ENCODE measurements around the gene PCGF6. TPM values are rescaled to one million over a fixed set of nuclear protein-coding genes. Genes with fewer than 3 reads are reported as not detected.
"Not testable (repeated sequence)": the region's sequence is repeated elsewhere in the genome, so short reads cannot be mapped to it uniquely, and the experiment has no call there.

PCGF6 gene
- polyA plus RNA-seq, 1 donor, result 7.8 TPM

GRCh38 chr10:103316087-103316486, 34.9 kb downstream of the PCGF6 start:
- no peak for DNase-seq

GRCh38 chr10:103310197-103310596, 40.7 kb downstream of the PCGF6 start:
- no peak for DNase-seq

GRCh38 chr10:103307594-103307993, 43.3 kb downstream of the PCGF6 start:
- DNase-seq, result no peak

- DNase-seq, result no peak
Measured at GRCh38 chr10:103295374-103296015, 55.4 kb downstream of the PCGF6 start.

- DNase-seq, result no peak
Measured at GRCh38 chr10:103291588-103291987, 59.4 kb downstream of the PCGF6 start.

GRCh38 chr10:103287992-103288391, 62.9 kb downstream of the PCGF6 start:
- DNase-seq, result no peak

GRCh38 chr10:103284170-103284569, 66.8 kb downstream of the PCGF6 start:
- no peak for DNase-seq

DNA sequence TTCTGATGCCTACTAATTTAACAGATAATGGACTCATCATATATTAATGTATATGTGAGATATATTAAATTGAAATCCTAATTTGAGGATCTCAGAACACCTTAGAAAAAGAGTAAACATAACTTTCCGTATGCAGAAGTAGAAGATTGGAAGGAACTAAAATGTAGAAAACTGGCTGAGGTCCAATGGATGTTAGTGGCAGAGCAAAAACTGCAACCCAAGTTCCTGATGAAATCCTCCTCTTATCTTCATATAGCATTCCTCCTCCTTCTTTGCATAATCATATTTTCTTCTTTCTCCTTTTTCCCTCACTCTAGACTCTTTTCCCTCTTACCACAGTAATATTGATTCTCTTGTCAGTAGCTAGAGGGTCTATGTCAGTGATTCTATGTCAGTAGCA, 68.0 kb downstream of the PCGF6 start:
- no peak for DNase-seq

DNA sequence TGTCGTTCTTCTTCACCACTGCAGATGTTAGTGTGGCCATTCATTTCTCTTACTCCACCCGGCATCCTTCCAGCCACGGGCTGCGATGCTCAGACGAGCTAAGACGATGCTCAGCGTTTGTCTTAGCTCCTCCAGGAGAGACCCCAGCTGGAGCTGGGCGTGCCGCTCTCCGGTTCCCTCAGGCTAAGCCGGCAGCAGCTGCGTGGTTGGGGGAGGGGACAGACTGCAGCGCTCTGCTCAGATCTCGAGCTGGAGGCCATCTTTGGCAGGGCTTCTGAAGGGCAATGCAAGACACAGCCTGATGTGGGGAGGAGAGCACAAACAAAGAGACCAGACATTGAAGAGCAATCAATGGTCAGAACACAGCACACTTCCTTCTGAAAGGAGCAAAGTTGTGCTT, 69.2 kb downstream of the PCGF6 start:
- DNase-seq, result peak; percentile 51

DNA sequence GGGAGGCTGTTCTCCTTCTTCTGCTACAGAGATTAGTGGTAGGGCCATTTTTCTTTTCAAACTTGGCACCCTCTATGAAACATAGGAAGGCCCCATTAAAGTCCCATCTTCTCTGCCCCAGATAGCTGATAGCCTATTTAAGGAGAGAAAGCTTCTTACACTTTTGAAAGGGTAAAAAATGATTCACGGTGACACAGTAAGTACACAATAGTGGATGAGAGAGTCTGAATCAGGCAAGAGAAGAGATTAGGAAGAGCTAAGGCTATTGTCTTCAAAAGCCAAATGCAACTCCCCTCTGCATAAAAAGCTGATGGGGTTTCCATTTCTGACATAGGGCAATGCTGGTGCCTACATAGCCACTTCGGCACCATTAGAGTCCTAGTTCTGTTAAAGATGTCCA, 70.4 kb downstream of the PCGF6 start:
- DNase-seq, result no peak

DNA sequence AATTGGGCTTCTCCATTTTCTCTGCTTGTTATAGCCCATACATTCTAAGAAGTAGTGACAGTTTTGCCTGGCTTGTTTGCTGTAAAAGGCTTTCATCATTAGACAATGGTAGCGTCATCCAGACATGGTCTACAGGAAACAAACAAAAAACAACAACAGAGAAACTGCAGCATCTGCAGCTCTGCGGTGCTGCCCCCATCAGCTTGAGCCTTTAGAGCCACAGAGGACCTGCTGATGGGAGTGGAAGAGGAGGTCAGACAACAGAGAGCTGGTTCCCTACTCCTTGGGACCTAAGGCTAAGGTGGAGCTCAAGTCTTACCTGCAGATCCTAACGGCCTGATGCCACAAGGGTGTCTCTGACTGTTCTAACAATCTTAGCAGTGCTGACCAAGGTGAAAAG, 70.9 kb downstream of the PCGF6 start:
- DNase-seq, result no peak

- DNase-seq, result peak; percentile 52
Measured at GRCh38 chr10:103278862-103279298, 72.1 kb downstream of the PCGF6 start.

- DNase-seq, result no peak
Measured at GRCh38 chr10:103278537-103278823, 72.5 kb downstream of the PCGF6 start.

DNA sequence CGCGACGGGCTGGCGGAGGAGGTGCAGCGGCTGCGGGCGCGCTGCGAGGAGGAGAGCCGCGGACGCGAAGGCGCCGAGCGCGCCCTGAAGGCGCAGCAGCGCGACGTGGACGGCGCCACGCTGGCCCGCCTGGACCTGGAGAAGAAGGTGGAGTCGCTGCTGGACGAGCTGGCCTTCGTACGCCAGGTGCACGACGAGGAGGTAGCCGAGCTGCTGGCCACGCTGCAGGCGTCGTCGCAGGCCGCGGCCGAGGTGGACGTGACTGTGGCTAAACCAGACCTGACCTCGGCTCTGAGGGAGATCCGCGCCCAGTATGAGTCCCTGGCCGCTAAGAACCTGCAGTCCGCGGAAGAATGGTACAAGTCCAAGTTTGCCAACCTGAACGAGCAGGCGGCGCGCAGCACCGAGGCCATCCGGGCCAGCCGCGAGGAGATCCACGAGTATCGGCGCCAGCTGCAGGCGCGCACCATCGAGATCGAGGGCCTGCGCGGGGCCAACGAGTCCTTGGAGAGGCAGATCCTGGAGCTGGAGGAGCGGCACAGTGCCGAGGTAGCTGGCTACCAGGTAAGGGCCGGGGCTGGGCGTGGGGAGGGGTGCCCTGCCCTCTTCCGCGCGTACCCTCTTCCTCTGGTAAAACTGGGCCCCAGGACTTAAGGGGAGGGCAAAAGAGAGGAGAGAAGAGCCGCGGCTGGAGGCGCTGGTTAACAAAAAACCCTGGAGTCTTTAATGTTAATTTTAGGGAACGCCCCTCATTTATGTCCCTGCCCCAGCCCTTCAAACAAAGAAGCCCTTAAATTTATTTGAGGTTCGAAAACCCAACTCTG, 73.0 kb downstream of the PCGF6 start:
- DNase-seq, result no peak

DNA sequence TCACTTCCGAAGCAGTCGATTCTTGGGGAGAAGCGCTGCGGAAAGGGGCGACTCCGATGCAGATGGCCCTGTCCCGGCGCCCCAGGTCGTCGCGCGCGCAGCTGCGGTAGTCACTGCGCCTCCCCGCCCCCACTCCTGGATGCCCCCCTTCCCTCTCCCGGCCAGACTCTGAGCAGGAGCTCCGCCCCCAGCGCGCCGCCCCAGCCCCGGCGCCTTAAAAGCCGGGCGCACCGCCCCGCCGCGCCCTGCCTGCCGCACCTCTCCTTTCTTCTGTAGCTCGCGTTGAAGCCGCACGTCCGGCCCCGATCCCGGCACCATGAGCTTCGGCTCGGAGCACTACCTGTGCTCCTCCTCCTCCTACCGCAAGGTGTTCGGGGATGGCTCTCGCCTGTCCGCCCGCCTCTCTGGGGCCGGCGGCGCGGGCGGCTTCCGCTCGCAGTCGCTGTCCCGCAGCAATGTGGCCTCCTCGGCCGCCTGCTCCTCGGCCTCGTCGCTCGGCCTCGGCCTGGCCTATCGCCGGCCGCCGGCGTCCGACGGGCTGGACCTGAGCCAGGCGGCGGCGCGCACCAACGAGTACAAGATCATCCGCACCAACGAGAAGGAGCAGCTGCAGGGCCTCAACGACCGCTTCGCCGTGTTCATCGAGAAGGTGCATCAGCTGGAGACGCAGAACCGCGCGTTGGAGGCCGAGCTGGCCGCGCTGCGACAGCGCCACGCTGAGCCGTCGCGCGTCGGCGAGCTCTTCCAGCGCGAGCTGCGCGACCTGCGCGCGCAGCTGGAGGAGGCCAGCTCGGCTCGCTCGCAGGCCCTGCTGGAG, 73.8 kb downstream of the PCGF6 start, which contains the start of gene INA:
INA (plus strand) TSS at position 243 of the 817 bp plus-strand sequence; CDS start at position 317, 74 bp downstream.
- DNase-seq, result peak; percentile 23

- DNase-seq, result no peak
Measured at GRCh38 chr10:103276251-103276895, 74.6 kb downstream of the PCGF6 start.

GRCh38 chr10:103273041-103273441, 77.9 kb downstream of the PCGF6 start:
- DNase-seq, result no peak

- peak; percentile 76 for DNase-seq
Measured at GRCh38 chr10:103265717-103266329, 85.1 kb downstream of the PCGF6 start.

DNA sequence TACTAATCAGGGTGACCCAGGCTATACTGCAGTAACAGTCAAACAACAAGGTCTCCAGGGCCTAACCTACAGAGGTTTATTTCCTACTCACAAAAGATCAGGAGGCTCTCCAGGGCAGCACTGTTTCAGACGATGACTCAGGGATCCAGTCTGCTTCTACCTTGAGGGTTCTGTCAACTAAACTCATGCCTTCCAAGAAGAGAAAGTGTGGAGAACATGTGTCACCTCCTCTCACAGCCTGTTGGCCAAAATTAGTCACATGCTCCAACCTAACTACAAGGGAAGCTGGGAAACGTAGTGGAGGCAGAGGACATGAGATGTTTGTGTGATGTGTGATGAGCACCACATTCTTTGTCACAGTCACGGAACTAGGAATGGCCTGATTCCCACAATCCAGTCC, 88.7 kb downstream of the PCGF6 start:
- no peak for DNase-seq

GRCh38 chr10:103259989-103260388, 91.0 kb downstream of the PCGF6 start:
- DNase-seq, result no peak

GRCh38 chr10:103258928-103259327, 92.0 kb downstream of the PCGF6 start:
- not testable (repeated sequence) for DNase-seq

DNA sequence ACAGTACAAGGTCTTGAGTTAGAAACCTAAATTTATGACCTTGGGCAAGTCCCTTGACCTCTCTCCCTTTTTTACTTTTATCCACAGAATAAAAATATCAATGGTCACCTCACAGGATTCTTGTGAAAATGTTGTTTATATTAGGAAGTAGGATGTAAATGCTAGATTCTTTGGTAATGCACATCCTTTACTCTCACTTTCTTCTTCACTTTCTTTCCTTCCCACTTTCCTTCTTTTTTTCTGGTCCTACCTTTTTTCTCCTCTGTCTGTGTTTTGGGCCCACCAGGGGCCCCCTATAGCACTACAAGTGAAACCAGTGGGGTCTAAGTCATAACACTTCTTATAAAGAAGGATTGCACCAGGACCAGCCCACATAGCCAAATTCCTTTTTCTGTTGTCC, 93.1 kb downstream of the PCGF6 start:
- DNase-seq, result no peak

Measured in hindlimb muscle (tissue), 1 donor.